Keratinocyte (primary cell): Measurements from ENCODE around the gene FAM50B. TPM values are rescaled to one million over a fixed set of nuclear protein-coding genes. Genes with fewer than 3 reads are reported as not detected.

Experiments
- DNase-seq: peaks from one replicate; pipeline ENCODE4 v3.0.0-alpha.2; 2011; ENCODE audit warnings: low read depth, missing footprints, low spot score
- FAIRE-seq: peaks from 2 replicates; lab custom pipeline; 2011; peaks lifted over from hg19 to GRCh38; lab: Jason Lieb, UNC
- H2AFZ ChIP-seq: 2 replicates; pipeline ENCODE4 v1.6.0; 2012; ENCODE audit warnings: low read length, control low read depth, inconsistent platforms; ENCODE audit not compliant: control insufficient read depth
- H3K27ac ChIP-seq: 2 replicates; pipeline ENCODE4 v1.5.1; 2011; ENCODE audit warnings: low read length; ENCODE audit not compliant: control insufficient read depth, insufficient read depth
- H3K27me3 ChIP-seq: 3 replicates; pipeline ENCODE4 v1.6.0; 2011; ENCODE audit warnings: low read length; ENCODE audit not compliant: control insufficient read depth, insufficient read depth; ENCODE audit errors: extremely low read depth
- H3K36me3 ChIP-seq, 2 experiments: 2 replicates in 1 of 2; 3 replicates in 1 of 2; pipeline ENCODE4 v1.5.1; 2011; ENCODE audit warnings: low read length in 2 of 2, mild to moderate bottlenecking in 1 of 2; ENCODE audit not compliant: control insufficient read depth in 2 of 2, insufficient read depth in 2 of 2; ENCODE audit errors: extremely low read depth in 1 of 2
- H3K4me1 ChIP-seq: 3 replicates; pipeline ENCODE4 v1.5.1; 2011; ENCODE audit warnings: low read length; ENCODE audit not compliant: control insufficient read depth, insufficient read depth; ENCODE audit errors: extremely low read depth
- H3K4me2 ChIP-seq: 3 replicates; pipeline ENCODE4 v1.6.0; 2011; ENCODE audit warnings: low read depth, low read length; ENCODE audit not compliant: control insufficient read depth, insufficient read depth; ENCODE audit errors: extremely low read depth
- H3K4me3 ChIP-seq, 3 experiments: fragments of 200-600 bp in 1 of 3; sonication (generic) in 1 of 3; 2 replicates in 2 of 3; 3 replicates in 1 of 3; pipeline ENCODE4 v1.5.1; 2011 to 2016; ENCODE audit warnings: low read length in 3 of 3, mild to moderate bottlenecking in 3 of 3, control low read depth in 2 of 3, inconsistent platforms in 1 of 3, low read depth in 1 of 3, mixed read lengths in 1 of 3, mixed run types in 1 of 3, moderate library complexity in 1 of 3; ENCODE audit not compliant: control insufficient read depth in 2 of 3, insufficient read depth in 2 of 3; ENCODE audit errors: extremely low read depth in 1 of 3
- H3K79me2 ChIP-seq: 2 replicates; pipeline ENCODE4 v1.6.0; 2012; ENCODE audit warnings: low read length; ENCODE audit not compliant: control insufficient read depth, insufficient read depth
- H3K9ac ChIP-seq: 3 replicates; pipeline ENCODE4 v1.6.0; 2011; ENCODE audit warnings: low read length; ENCODE audit not compliant: control insufficient read depth, insufficient read depth; ENCODE audit errors: extremely low read depth
- H3K9me1 ChIP-seq: 3 replicates; pipeline ENCODE4 v1.6.0; 2011; ENCODE audit warnings: low read length; ENCODE audit not compliant: control insufficient read depth, insufficient read depth; ENCODE audit errors: extremely low read depth
- H3K9me3 ChIP-seq: 2 replicates; pipeline ENCODE4 v1.5.1; 2012; ENCODE audit warnings: low read depth, low read length; ENCODE audit not compliant: control insufficient read depth
- H4K20me1 ChIP-seq: 3 replicates; pipeline ENCODE4 v1.6.0; 2011; ENCODE audit warnings: low read length; ENCODE audit not compliant: control insufficient read depth, insufficient read depth; ENCODE audit errors: extremely low read depth
- CTCF ChIP-seq, 3 experiments: IDR thresholded peaks in 1 of 3; conservative IDR thresholded peaks in 1 of 3; optimal IDR thresholded peaks in 1 of 3; 2 replicates in 2 of 3; 3 replicates in 1 of 3; pipeline versions ENCODE3 to v1.5.1; 2011; ENCODE audit warnings: low read length in 3 of 3, mild to moderate bottlenecking in 3 of 3, moderate library complexity in 2 of 3, control low read depth in 1 of 3, inconsistent platforms in 1 of 3; ENCODE audit not compliant: insufficient read depth in 2 of 3; ENCODE audit errors: extremely low read depth in 1 of 3
- EZH2 ChIP-seq: IDR thresholded peaks from one replicate; pipeline ENCODE4 v1.6.1; 2012; ENCODE audit warnings: inconsistent platforms, mild to moderate bottlenecking, low read length, moderate library complexity
- dilution Hi-C: fragments of 300-500 bp; cut with MboI; formaldehyde crosslinking; loops from one replicate; pipeline ENCODE4 v1.7.0; 2020; ENCODE audit warnings: low sequenced_read_pairs; ENCODE audit not compliant: extremely low pct_ligation_motif_present
- polyA plus RNA-seq, 5 experiments: library from polyadenylated mRNA; depleted of rRNA in 3 of 5; stranded (reverse) in 3 of 5; stranded (forward) in 1 of 5; unstranded in 1 of 5; fragments of >200 nt; gene quantifications; 1 replicate in 1 of 5; 2 replicates in 3 of 5; 3 replicates in 1 of 5; pipeline versions ENCODE4 v1.2.1 to v1.2.3, GENCODE V29; 2011 to 2012; ENCODE audit warnings: missing spikeins in 2 of 5, low read depth in 1 of 5, low replicate concordance in 1 of 5

FAM50B gene
- polyA plus RNA-seq, 1 donor (not counting 4 experiments of a cell fraction or from before 2014, with no cell fraction given): 4.0 TPM

GRCh38 chr6:3899061-3899460, 49.9 kb downstream of the FAM50B start:
- Histone ChIP-seq H3K79me2 (no peaks in the 10 kb centered on the region), H3K27ac (no peak overlapping the region), H3K36me3 (no peaks in the 10 kb centered on the region), H3K9me1 (no peaks in the 10 kb centered on the region), H3K4me3 (no peak overlapping the region), H3K4me1 (peaks cover 12% of the 10 kb centered on the region), H3K9me3 (no peaks in the 10 kb centered on the region), H2AFZ (no peak overlapping the region), H3K27me3 (no peaks in the 10 kb centered on the region), H3K9ac (no peak overlapping the region), H3K4me2 (no peak overlapping the region), H4K20me1 (no peaks in the 10 kb centered on the region)
- no peak for FAIRE-seq
- TF ChIP-seq CTCF (optimal IDR thresholded peaks at IDR 0.05 in 1 of 3, IDR thresholded peaks at IDR 0.05 in 1 of 3, conservative IDR thresholded peaks at IDR 0.05 in 1 of 3; ENCODE audit: extremely low read depth in 1 of 3, insufficient read depth in 2 of 3, low read length in 3 of 3) (no peak), EZH2 (no peak)
- dilution Hi-C loops: no loop called here
- no peak for DNase-seq

GRCh38 chr6:3899970-3900439, 50.8 kb downstream of the FAM50B start:
- H3K36me3 ChIP-seq: no peaks in the 10 kb centered on the region
- H3K79me2 ChIP-seq: no peaks in the 10 kb centered on the region
- no peaks in the 10 kb centered on the region for H4K20me1 ChIP-seq
- dilution Hi-C loops: no loop called here
- H3K9me3 ChIP-seq: no peaks in the 10 kb centered on the region
- H3K9ac ChIP-seq: no peak overlapping the region
- H3K27ac ChIP-seq: no peak overlapping the region
- no peak for TF ChIP-seq EZH2
- no peak for TF ChIP-seq CTCF (optimal IDR thresholded peaks at IDR 0.05 in 1 of 3, IDR thresholded peaks at IDR 0.05 in 1 of 3, conservative IDR thresholded peaks at IDR 0.05 in 1 of 3; ENCODE audit: extremely low read depth in 1 of 3, insufficient read depth in 2 of 3, low read length in 3 of 3)
- H2AFZ ChIP-seq: no peak overlapping the region
- peaks cover 12% of the 10 kb centered on the region for H3K4me1 ChIP-seq
- FAIRE-seq: peak; percentile 26
- H3K9me1 ChIP-seq: no peaks in the 10 kb centered on the region
- peak; percentile 62 for DNase-seq
- H3K4me3 ChIP-seq: no peak overlapping the region
- H3K4me2 ChIP-seq: peak overlapping the region; percentile 13
- no peaks in the 10 kb centered on the region for H3K27me3 ChIP-seq

Other genes starting within 250 kb of the FAM50B start
- gene PXDC1, start 97.7 kb upstream of the FAM50B start, polyA plus RNA-seq: 17.1 to 23.4 TPM (median 17.5 TPM) in 3 replicates
- gene FAM217A, start 229.8 kb downstream of the FAM50B start, polyA plus RNA-seq: not detected in 3 replicates